GM12864 (cell line): Measurements from ENCODE around the gene FERD3L.

Experiments
- DNase-seq: peaks from one replicate; pipeline ENCODE4 v3.0.0-alpha.2; 2011; ENCODE audit warnings: low read depth
- H3K4me3 ChIP-seq: 2 replicates; pipeline ENCODE4 v1.5.1; 2011; ENCODE audit warnings: mild to moderate bottlenecking, low read depth, low read length, control low read depth
- CTCF ChIP-seq: IDR thresholded peaks from 2 replicates; pipeline ENCODE4 v1.5.1; 2011; ENCODE audit warnings: low read depth, mild to moderate bottlenecking, moderate library complexity, low read length, control low read depth, inconsistent platforms; ENCODE audit errors: missing control alignments

Gene FERD3L

GRCh38 chr7:19111474-19112273, 33.5 kb downstream of the FERD3L start:
- no peak for TF ChIP-seq CTCF
- H3K4me3 ChIP-seq, result no peak overlapping the region
- DNase-seq, result no peak

GRCh38 chr7:19110776-19111175, 34.4 kb downstream of the FERD3L start:
- no peak for DNase-seq
- no peak for TF ChIP-seq CTCF
- H3K4me3 ChIP-seq, result no peak overlapping the region

- no peak overlapping the region for H3K4me3 ChIP-seq
- TF ChIP-seq CTCF, result no peak
- DNase-seq, result no peak
Measured at GRCh38 chr7:19110026-19110730, 35.0 kb downstream of the FERD3L start.

- H3K4me3 ChIP-seq, result no peak overlapping the region
- no peak for TF ChIP-seq CTCF
- no peak for DNase-seq
Measured at GRCh38 chr7:19109000-19109946, 35.9 kb downstream of the FERD3L start.

GRCh38 chr7:19107356-19108146, 37.7 kb downstream of the FERD3L start:
- H3K4me3 ChIP-seq, result no peak overlapping the region

More at GRCh38 chr7:19107356-19108146, 37.7 kb downstream of the FERD3L start:
- no peak for DNase-seq
- TF ChIP-seq CTCF, result no peak
